ENCODE data around the gene BICDL1. TPM values are rescaled to one million over a fixed set of nuclear protein-coding genes. Genes with fewer than 3 reads are reported as not detected.

The BICDL1 gene
- total and polyA plus RNA-seq, 2 donors (not counting 3 experiments of a cell fraction or from before 2014, with no cell fraction given), result 0.19 TPM; not detected in 1

DNA sequence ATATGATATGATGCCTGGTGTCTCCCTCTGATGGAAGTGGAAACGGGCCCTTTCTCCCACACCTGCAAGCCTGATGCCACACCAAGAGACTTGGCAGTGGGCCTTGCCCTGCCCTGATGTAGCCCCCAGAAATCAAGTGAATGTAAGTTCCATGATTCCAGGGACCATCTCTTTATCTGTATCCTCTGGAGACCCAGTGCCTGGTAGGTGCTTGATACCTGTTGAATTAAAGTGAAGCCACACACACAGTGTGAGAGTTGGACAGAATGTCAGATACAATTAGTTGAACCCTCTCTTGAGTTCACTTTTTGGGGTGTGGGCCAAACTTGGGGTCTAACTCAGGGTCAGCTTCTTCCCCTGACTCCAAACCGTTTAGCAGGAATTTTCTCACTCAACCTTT, 132.3 kb downstream of the BICDL1 start:
- H3K9me3 ChIP-seq (replicated peaks; ENCODE audit: control insufficient read depth, insufficient read depth, low read length), result no peaks in the 10 kb centered on the region
- no peak for TF ChIP-seq FOS (IDR thresholded peaks at IDR 0.05; ENCODE audit: borderline replicate concordance, insufficient read depth, low read length)
- TF ChIP-seq, protein P1, sequence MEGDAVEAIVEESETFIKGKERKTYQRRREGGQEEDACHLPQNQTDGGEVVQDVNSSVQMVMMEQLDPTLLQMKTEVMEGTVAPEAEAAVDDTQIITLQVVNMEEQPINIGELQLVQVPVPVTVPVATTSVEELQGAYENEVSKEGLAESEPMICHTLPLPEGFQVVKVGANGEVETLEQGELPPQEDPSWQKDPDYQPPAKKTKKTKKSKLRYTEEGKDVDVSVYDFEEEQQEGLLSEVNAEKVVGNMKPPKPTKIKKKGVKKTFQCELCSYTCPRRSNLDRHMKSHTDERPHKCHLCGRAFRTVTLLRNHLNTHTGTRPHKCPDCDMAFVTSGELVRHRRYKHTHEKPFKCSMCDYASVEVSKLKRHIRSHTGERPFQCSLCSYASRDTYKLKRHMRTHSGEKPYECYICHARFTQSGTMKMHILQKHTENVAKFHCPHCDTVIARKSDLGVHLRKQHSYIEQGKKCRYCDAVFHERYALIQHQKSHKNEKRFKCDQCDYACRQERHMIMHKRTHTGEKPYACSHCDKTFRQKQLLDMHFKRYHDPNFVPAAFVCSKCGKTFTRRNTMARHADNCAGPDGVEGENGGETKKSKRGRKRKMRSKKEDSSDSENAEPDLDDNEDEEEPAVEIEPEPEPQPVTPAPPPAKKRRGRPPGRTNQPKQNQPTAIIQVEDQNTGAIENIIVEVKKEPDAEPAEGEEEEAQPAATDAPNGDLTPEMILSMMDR (IDR thresholded peaks at IDR 0.05; ENCODE audit: extremely low read depth in 1 of 2, insufficient read depth in 1 of 2, low read depth in 1 of 2, low read length in 2 of 2), result no peak
- no peak for TF ChIP-seq EZH2 (IDR thresholded peaks at IDR 0.05; ENCODE audit: borderline replicate concordance, low read depth, low read length, severe bottlenecking)
- TF ChIP-seq JUN (IDR thresholded peaks at IDR 0.05; ENCODE audit: borderline replicate concordance, insufficient read depth, insufficient read length, low read depth), result no peak
- TF ChIP-seq MYC (IDR thresholded peaks at IDR 0.05; ENCODE audit: low read depth, low read length), result no peak
- TF ChIP-seq POLR2A (IDR thresholded peaks at IDR 0.05; ENCODE audit: low read depth, low read length), result no peak
- no peak for TF ChIP-seq GATA2 (IDR thresholded peaks at IDR 0.05; ENCODE audit: insufficient read depth, insufficient read length, low read depth, low read length)
- TF ChIP-seq, protein P2, sequence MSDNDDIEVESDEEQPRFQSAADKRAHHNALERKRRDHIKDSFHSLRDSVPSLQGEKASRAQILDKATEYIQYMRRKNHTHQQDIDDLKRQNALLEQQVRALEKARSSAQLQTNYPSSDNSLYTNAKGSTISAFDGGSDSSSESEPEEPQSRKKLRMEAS (IDR thresholded peaks at IDR 0.05; ENCODE audit: insufficient read depth, insufficient read length), result no peak
- no peak for TF ChIP-seq POLR2AphosphoS5 (IDR thresholded peaks at IDR 0.05; ENCODE audit: insufficient read depth, low read depth, low read length)
- peaks cover 4% of the 10 kb centered on the region for H3K79me2 ChIP-seq (ENCODE audit: control insufficient read depth, insufficient read depth, low read length)
- H3K36me3 ChIP-seq (ENCODE audit: control insufficient read depth in 2 of 2, extremely low read depth in 1 of 2, insufficient read depth in 2 of 2, low read length in 2 of 2), result no peaks in the 10 kb centered on the region
- no TSS peak for BruUV-seq (replicated peaks)
- ChIA-PET CTCF (no interaction called here), POLR2A (no interaction called here)
- no peaks in the 10 kb centered on the region for H4K20me1 ChIP-seq (replicated peaks; ENCODE audit: control insufficient read depth, extremely low read depth, insufficient read depth, low read length)
- no peaks in the 10 kb centered on the region for H3K9me1 ChIP-seq (replicated peaks; ENCODE audit: control insufficient read depth, extremely low read depth, insufficient read depth, low read length)
- dilution Hi-C loops (cut with MboI; ENCODE audit: extremely low pct_ligation_motif_present, low sequenced_read_pairs) (no loop called here), intact Hi-C loops (cut with micrococcal nuclease) (no loop called here)
- H3K27ac ChIP-seq (ENCODE audit: insufficient read depth, low read depth, low read length), result no peak overlapping the region
- no peak overlapping the region for H2AFZ ChIP-seq (ENCODE audit: low read depth, low read length)
- H3K27me3 ChIP-seq (ENCODE audit: control insufficient read depth in 2 of 2, insufficient read depth in 2 of 2, low read length in 2 of 2), result no peaks in the 10 kb centered on the region
- no peak overlapping the region for H3K9ac ChIP-seq (replicated peaks; ENCODE audit: extremely low read depth, insufficient read depth, low read length)
- no peak overlapping the region for H3K4me2 ChIP-seq (ENCODE audit: insufficient read depth, low read length)
- H3K4me3 ChIP-seq (replicated peaks in 1 of 3; ENCODE audit: insufficient read depth in 1 of 3, low read depth in 1 of 3, low read length in 3 of 3), result no peak overlapping the region
- FAIRE-seq (no peak), DNase-seq (ENCODE audit: low read depth, low spot score) (no peak)
- H3K4me1 ChIP-seq (ENCODE audit: control insufficient read depth, extremely low read depth, insufficient read depth, low read length), result peaks cover 26% of the 10 kb centered on the region

Measured in endothelial cell of umbilical vein (primary cell).